Upper lobe of left lung (tissue), 6 donors: ENCODE data around the gene RASA3. TPM values are rescaled to one million over a fixed set of nuclear protein-coding genes. Genes with fewer than 3 reads are reported as not detected.

Source experiments
- ATAC-seq, 2 donors: fragments of 200-7000 bp; cut with Tn5 transposase; one replicate each; pipeline ENCODE4 v1.9.1; 2022; ENCODE audit warnings: mild to moderate bottlenecking in 2 of 2, moderate library complexity in 2 of 2; ENCODE audit not compliant: low FRiP score in 2 of 2
- DNase-seq, 2 donors: peaks; one replicate each; pipeline ENCODE4 v3.0.0-alpha.2; 2019 to 2020
- H3K27ac ChIP-seq, 4 donors: fragments of 200-600 bp; sonication (generic); one replicate each; pipeline ENCODE4 v1.5.1; 2016 to 2019
- H3K27me3 ChIP-seq, 4 donors: fragments of 200-600 bp; sonication (generic); one replicate each; pipeline ENCODE4 v1.5.1; 2017 to 2019
- H3K36me3 ChIP-seq, 4 donors: fragments of 200-600 bp; sonication (generic); one replicate each; pipeline ENCODE4 v1.5.1; 2016 to 2019
- H3K4me1 ChIP-seq, 4 donors: fragments of 200-600 bp; sonication (generic); one replicate each; pipeline ENCODE4 v1.5.1; 2018 to 2019
- H3K4me3 ChIP-seq, 4 donors: fragments of 200-600 bp; sonication (generic); one replicate each; pipeline ENCODE4 v1.5.1; 2017 to 2019; ENCODE audit warnings: mild to moderate bottlenecking in 2 of 4, moderate library complexity in 1 of 4
- H3K9me3 ChIP-seq, 4 donors: fragments of 200-600 bp; sonication (generic); one replicate each; pipeline ENCODE4 v1.5.1; 2018 to 2019
- CTCF ChIP-seq, 6 experiments: fragments of 450-650 bp in 4 of 6; fragments of 200-600 bp in 2 of 6; sonication (generic) in 2 of 6; IDR thresholded peaks; one replicate each; pipeline ENCODE4 v1.5.1; 2016 to 2019; ENCODE audit warnings: antibody characterized with exemption in 6 of 6
- EP300 ChIP-seq, 4 donors: sonication (generic); formaldehyde crosslinking; IDR thresholded peaks; one replicate each; pipeline ENCODE4 v1.5.1; 2017; ENCODE audit warnings: antibody characterized with exemption in 4 of 4, control low read depth in 2 of 4
- POLR2A ChIP-seq, 4 donors: fragments of 450-650 bp; IDR thresholded peaks; one replicate each; pipeline ENCODE4 v1.5.1; 2016 to 2017; ENCODE audit warnings: antibody characterized with exemption in 4 of 4, mild to moderate bottlenecking in 2 of 4
- POLR2AphosphoS5 ChIP-seq, 2 donors: sonication (generic); formaldehyde crosslinking; IDR thresholded peaks; one replicate each; pipeline ENCODE4 v1.5.1; 2017; ENCODE audit warnings: antibody characterized with exemption in 2 of 2
- WGBS, 2 donors: methylation state at CpG; one replicate each; pipeline ENCODE4 v1.1.5; 2017 to 2018; 5-methylcytosine and 5-hydroxymethylcytosine counted together
- total RNA-seq, 6 donors: library from RNA; depleted of rRNA in 4 of 6; stranded (reverse); fragments of >200 nt in 4 of 6; gene quantifications; one replicate each; pipeline versions ENCODE4 v1.1.0 to v1.2.1, GENCODE V29; 2016 to 2021
- donor health status: DM: no; HTN: no; CAD: no; lungs with moderate emphysema.
- donor health status: DM: no; HTN: yes; CAD: no; lungs with severe emphysema.

The RASA3 gene
- total RNA-seq, 6 donors from 2014 or later: 11.4 to 52.4 (median 18.4) TPM

GRCh38 chr13:114166381-114167131 is 34.1 kb upstream of the RASA3 start:
- peak overlapping the region in 1 of 4 donors; percentile 12 for H3K27ac ChIP-seq
- WGBS, 2 donors: 41 to 44% methylated on average over 13 to 16 of the region's 20 CpGs
- H3K4me1 ChIP-seq: peaks cover 12 to 27% (median 25%) of the 10 kb centered on the region in 4 donors
- DNase-seq: no peak
- no peaks in the 10 kb centered on the region for H3K9me3 ChIP-seq
- no peaks in the 10 kb centered on the region for H3K36me3 ChIP-seq
- H3K27me3 ChIP-seq: no peaks in the 10 kb centered on the region
- H3K4me3 ChIP-seq: no peak overlapping the region
- no peak for ATAC-seq
- TF ChIP-seq POLR2AphosphoS5 (IDR thresholded peaks at IDR 0.05) (peak in 1 of 2 donors; percentile 17), CTCF (IDR thresholded peaks at IDR 0.05) (no peak), EP300 (IDR thresholded peaks at IDR 0.05) (peak in 1 of 4 donors; percentile 57)

GRCh38 chr13:114164681-114165429 is 32.4 kb upstream of the RASA3 start:
- Histone ChIP-seq H3K27ac (no peak overlapping the region), H3K9me3 (no peaks in the 10 kb centered on the region), H3K4me1 (peaks cover 15 to 31% (median 28%) of the 10 kb centered on the region in 4 donors), H3K4me3 (no peak overlapping the region), H3K27me3 (no peaks in the 10 kb centered on the region), H3K36me3 (no peaks in the 10 kb centered on the region)
- TF ChIP-seq EP300 (IDR thresholded peaks at IDR 0.05) (no peak), POLR2AphosphoS5 (IDR thresholded peaks at IDR 0.05) (no peak), CTCF (IDR thresholded peaks at IDR 0.05) (no peak), POLR2A (IDR thresholded peaks at IDR 0.05) (no peak)
- ATAC-seq (no peak), DNase-seq (peak in 1 of 2 donors; percentile 59)
- 88% methylated on average over 22 to 26 of the region's 26 CpGs for WGBS, 2 donors

GRCh38 chr13:114164053-114164452 is 31.6 kb upstream of the RASA3 start:
- Histone ChIP-seq H3K36me3 (no peaks in the 10 kb centered on the region), H3K9me3 (no peaks in the 10 kb centered on the region), H3K4me3 (no peak overlapping the region), H3K27ac (no peak overlapping the region), H3K4me1 (peaks cover 15 to 31% (median 28%) of the 10 kb centered on the region in 4 donors), H3K27me3 (no peaks in the 10 kb centered on the region)
- TF ChIP-seq POLR2AphosphoS5 (IDR thresholded peaks at IDR 0.05) (no peak), EP300 (IDR thresholded peaks at IDR 0.05) (no peak), CTCF (IDR thresholded peaks at IDR 0.05) (no peak), POLR2A (IDR thresholded peaks at IDR 0.05) (no peak)
- ATAC-seq: peak in 1 of 2 donors; percentile 52
- DNase-seq: peak in 1 of 2 donors; percentile 48
- WGBS, 2 donors: 79 to 82% methylated on average over 12 to 14 of the region's 14 CpGs

GRCh38 chr13:114162533-114162922 is 30.1 kb upstream of the RASA3 start:
- 74 to 84% methylated on average over 16 of the region's 16 CpGs for WGBS, 2 donors
- H3K9me3 ChIP-seq: no peaks in the 10 kb centered on the region
- TF ChIP-seq POLR2A (IDR thresholded peaks at IDR 0.05) (no peak), CTCF (IDR thresholded peaks at IDR 0.05) (no peak), POLR2AphosphoS5 (IDR thresholded peaks at IDR 0.05) (no peak), EP300 (IDR thresholded peaks at IDR 0.05) (no peak)
- H3K27me3 ChIP-seq: no peaks in the 10 kb centered on the region
- ATAC-seq (no peak), DNase-seq (no peak)
- peak overlapping the region in 2 of 4 donors; percentile 28 to 55 for H3K27ac ChIP-seq
- no peaks in the 10 kb centered on the region for H3K36me3 ChIP-seq
- H3K4me3 ChIP-seq: peak overlapping the region in 2 of 4 donors; percentile 22 to 30
- H3K4me1 ChIP-seq: peaks cover 15 to 31% (median 28%) of the 10 kb centered on the region in 4 donors
